Measurements from ENCODE around the gene LRRC72. TPM values are rescaled to one million over a fixed set of nuclear protein-coding genes. Genes with fewer than 3 reads are reported as not detected.

Gene LRRC72
- total and polyA plus RNA-seq, 2 experiments from 2014 or later = not detected

GRCh38 chr7:16511314-16511713 lies 15.3 kb upstream of the LRRC72 start:
- H3K36me3 Mint-ChIP-seq (ENCODE audit: low read depth) = no peaks in the 10 kb centered on the region
- H4K20me1 ChIP-seq (replicated peaks; ENCODE audit: insufficient read depth) = no peaks in the 10 kb centered on the region
- H3K27me3 Mint-ChIP-seq (ENCODE audit: insufficient read depth, low read depth, poor library complexity) = no peaks in the 10 kb centered on the region
- TF ChIP-seq STAT1 (IDR thresholded peaks at IDR 0.05; ENCODE audit: unreplicated experiment) (no peak), NANOG (IDR thresholded peaks at IDR 0.05; ENCODE audit: borderline replicate concordance) (no peak), ZNF462 (CRISPR knock-in tag; IDR thresholded peaks at IDR 0.05) (no peak), EZH2phosphoT487 (IDR thresholded peaks at IDR 0.05; ENCODE audit: unreplicated experiment) (no peak), ETS1 (IDR thresholded peaks at IDR 0.05) (no peak), ZNF114 (CRISPR knock-in tag; IDR thresholded peaks at IDR 0.05) (no peak)
- peaks cover 9% of the 10 kb centered on the region; the same call in 1 of the 3 replicates for H3K4me1 Mint-ChIP-seq
- H3K36me3 ChIP-seq (ENCODE audit: insufficient read depth) = no peaks in the 10 kb centered on the region
- ATAC-seq (no peak), DNase-seq (ENCODE audit: low spot score) (no peak)
- H3K4me3 Mint-ChIP-seq = no peak overlapping the region
- no peaks in the 10 kb centered on the region for H3K79me2 ChIP-seq (replicated peaks; ENCODE audit: insufficient read depth)
- no peaks in the 10 kb centered on the region for H3K27me3 ChIP-seq (ENCODE audit: insufficient read depth)
- H3K27ac Mint-ChIP-seq = no peak overlapping the region
- no peak overlapping the region for H3K4me3 ChIP-seq
- no peak overlapping the region for H3K27ac ChIP-seq (ENCODE audit: low read depth)
- H3F3A ChIP-seq (replicated peaks; ENCODE audit: low read depth) = no peaks in the 10 kb centered on the region
- peaks cover 9% of the 10 kb centered on the region; the same call in 1 of the 2 replicates for H3K9me2 ChIP-seq (ENCODE audit: insufficient read depth)
- no peak overlapping the region for H2AFZ ChIP-seq
- peaks cover 8% of the 10 kb centered on the region; the same call in 1 of the 2 replicates for H3K4me1 ChIP-seq (ENCODE audit: insufficient read depth)
- H3K9me3 Mint-ChIP-seq = no peaks in the 10 kb centered on the region
- H3K4me2 ChIP-seq = no peak overlapping the region
